GM18499 (cell line): ENCODE data around the gene PUM2.
"Not testable (repeated sequence)": the region's sequence is repeated elsewhere in the genome, so short reads cannot be mapped to it uniquely, and the experiment has no call there.

Source experiments
- ATAC-seq: cut with Tn5 transposase; IDR thresholded peaks from one replicate; pipeline ENCODE4 v1.9.1; 2021; ENCODE audit warnings: moderate number of reproducible peaks; ENCODE audit not compliant: insufficient read depth, unreplicated experiment

The PUM2 gene

GRCh38 chr2:20241973-20242726 is 108.5 kb downstream of the PUM2 start:
- no peak for ATAC-seq

GRCh38 chr2:20240291-20240690 is 110.4 kb downstream of the PUM2 start:
- not testable (repeated sequence) for ATAC-seq

GRCh38 chr2:20236496-20236895 is 114.1 kb downstream of the PUM2 start:
- ATAC-seq, result no peak

GRCh38 chr2:20235655-20236305 is 114.9 kb downstream of the PUM2 start:
- ATAC-seq, result no peak

GRCh38 chr2:20234597-20234996 is 116.0 kb downstream of the PUM2 start:
- not testable (repeated sequence) for ATAC-seq

GRCh38 chr2:20232837-20233207 is 117.8 kb downstream of the PUM2 start:
- no peak for ATAC-seq

- no peak for ATAC-seq
Measured at GRCh38 chr2:20231598-20232026, 119.0 kb downstream of the PUM2 start.

GRCh38 chr2:20231159-20231558 is 119.5 kb downstream of the PUM2 start:
- no peak for ATAC-seq

- ATAC-seq, result no peak
Measured at GRCh38 chr2:20230114-20230425, 120.6 kb downstream of the PUM2 start.

- ATAC-seq, result no peak
Measured at GRCh38 chr2:20229322-20230113, 121.1 kb downstream of the PUM2 start.

- ATAC-seq, result no peak
Measured at GRCh38 chr2:20227894-20228505, 122.6 kb downstream of the PUM2 start.

GRCh38 chr2:20226152-20226545 is 124.5 kb downstream of the PUM2 start:
- no peak for ATAC-seq

- ATAC-seq, result no peak
Measured at GRCh38 chr2:20225294-20226151, 125.1 kb downstream of the PUM2 start.

GRCh38 chr2:20224716-20225293 is 125.8 kb downstream of the PUM2 start, which contains the start of gene SDC1:
Gene SDC1 (minus strand): TSS chr2:20225130. CDS start chr2:20224867, 263 bp downstream.
- no peak for ATAC-seq

- ATAC-seq, result no peak
Measured at GRCh38 chr2:20224164-20224715, 126.4 kb downstream of the PUM2 start.

- no peak for ATAC-seq
Measured at GRCh38 chr2:20223407-20224163, 127.1 kb downstream of the PUM2 start.

- no peak for ATAC-seq
Measured at GRCh38 chr2:20222769-20223406, 127.8 kb downstream of the PUM2 start.
